ENCODE data around the gene RBPJ.

DNA sequence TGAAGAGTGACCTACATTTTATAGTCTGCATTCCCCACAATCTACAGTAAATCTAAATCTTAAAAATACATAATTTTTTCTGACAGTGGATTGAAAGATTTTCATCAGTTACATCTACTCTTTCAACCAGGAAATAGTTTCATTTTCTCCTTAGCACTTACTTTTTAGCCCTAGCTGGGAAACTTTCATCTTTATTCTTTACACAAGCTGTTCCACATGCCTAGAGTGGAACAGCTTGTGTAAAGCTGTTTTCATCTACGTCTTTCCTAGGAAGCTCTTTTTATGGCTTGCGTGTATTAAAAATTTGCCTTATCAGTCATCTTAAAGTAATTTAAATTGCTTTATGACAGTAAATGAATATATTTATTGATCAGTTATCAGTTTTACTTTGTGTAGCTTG, 40.5 kb downstream of the RBPJ start:
- TF ChIP-seq, protein P1, sequence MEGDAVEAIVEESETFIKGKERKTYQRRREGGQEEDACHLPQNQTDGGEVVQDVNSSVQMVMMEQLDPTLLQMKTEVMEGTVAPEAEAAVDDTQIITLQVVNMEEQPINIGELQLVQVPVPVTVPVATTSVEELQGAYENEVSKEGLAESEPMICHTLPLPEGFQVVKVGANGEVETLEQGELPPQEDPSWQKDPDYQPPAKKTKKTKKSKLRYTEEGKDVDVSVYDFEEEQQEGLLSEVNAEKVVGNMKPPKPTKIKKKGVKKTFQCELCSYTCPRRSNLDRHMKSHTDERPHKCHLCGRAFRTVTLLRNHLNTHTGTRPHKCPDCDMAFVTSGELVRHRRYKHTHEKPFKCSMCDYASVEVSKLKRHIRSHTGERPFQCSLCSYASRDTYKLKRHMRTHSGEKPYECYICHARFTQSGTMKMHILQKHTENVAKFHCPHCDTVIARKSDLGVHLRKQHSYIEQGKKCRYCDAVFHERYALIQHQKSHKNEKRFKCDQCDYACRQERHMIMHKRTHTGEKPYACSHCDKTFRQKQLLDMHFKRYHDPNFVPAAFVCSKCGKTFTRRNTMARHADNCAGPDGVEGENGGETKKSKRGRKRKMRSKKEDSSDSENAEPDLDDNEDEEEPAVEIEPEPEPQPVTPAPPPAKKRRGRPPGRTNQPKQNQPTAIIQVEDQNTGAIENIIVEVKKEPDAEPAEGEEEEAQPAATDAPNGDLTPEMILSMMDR (conservative IDR thresholded peaks at IDR 0.05; ENCODE audit: low read depth, low read length): no peak
- no peak for TF ChIP-seq EZH2 (IDR thresholded peaks at IDR 0.05; ENCODE audit: borderline replicate concordance, low read depth, low read length, poor library complexity, severe bottlenecking)
